Activated CD8-positive, alpha-beta memory T cell treated with anti-CD3 and anti-CD28 coated beads for 24 hours (primary cell): Measurements from ENCODE around the gene SLC7A8.

Source experiments
- DNase-seq: peaks from one replicate; pipeline ENCODE4 v3.0.0-alpha.2; 2020

Gene SLC7A8

GRCh38 chr14:23128969-23129758 is 54.3 kb downstream of the SLC7A8 start:
- DNase-seq = no peak

- DNase-seq = no peak
Measured at GRCh38 chr14:23127861-23128260, 55.6 kb downstream of the SLC7A8 start.

GRCh38 chr14:23126548-23127278 is 56.7 kb downstream of the SLC7A8 start:
- DNase-seq = no peak

GRCh38 chr14:23125933-23126524 is 57.4 kb downstream of the SLC7A8 start:
- DNase-seq = no peak

GRCh38 chr14:23125011-23125410 is 58.4 kb downstream of the SLC7A8 start:
- no peak for DNase-seq

GRCh38 chr14:23124337-23124954 is 59.0 kb downstream of the SLC7A8 start:
- no peak for DNase-seq

GRCh38 chr14:23123419-23123818 is 60.0 kb downstream of the SLC7A8 start:
- no peak for DNase-seq

- DNase-seq = no peak
Measured at GRCh38 chr14:23122086-23122485, 61.4 kb downstream of the SLC7A8 start.

GRCh38 chr14:23121361-23121771 is 62.1 kb downstream of the SLC7A8 start:
- DNase-seq = peak; percentile 62

- DNase-seq = peak; percentile 92
Measured at GRCh38 chr14:23120541-23121251, 62.8 kb downstream of the SLC7A8 start.

GRCh38 chr14:23119363-23120327 is 63.8 kb downstream of the SLC7A8 start:
- peak; percentile 81 for DNase-seq

GRCh38 chr14:23118506-23119362 is 64.7 kb downstream of the SLC7A8 start, which contains the start of gene CEBPE:
CEBPE (minus strand) TSS chr14:23119255; CDS start chr14:23119091, 164 bp downstream.
- DNase-seq = peak; percentile 62

- DNase-seq = no peak
Measured at GRCh38 chr14:23117371-23118020, 66.0 kb downstream of the SLC7A8 start.

GRCh38 chr14:23115918-23116317 is 67.5 kb downstream of the SLC7A8 start:
- no peak for DNase-seq

GRCh38 chr14:23115039-23115731 is 68.3 kb downstream of the SLC7A8 start:
- no peak for DNase-seq

- no peak for DNase-seq
Measured at GRCh38 chr14:23114669-23115038, 68.8 kb downstream of the SLC7A8 start.

GRCh38 chr14:23114120-23114458 is 69.4 kb downstream of the SLC7A8 start:
- no peak for DNase-seq

GRCh38 chr14:23113431-23114119 is 69.9 kb downstream of the SLC7A8 start:
- DNase-seq = no peak
